Cardiac muscle cell (in vitro differentiated cells and primary cell): ENCODE results near the gene CRYBA4. TPM values are rescaled to one million over a fixed set of nuclear protein-coding genes. Genes with fewer than 3 reads are reported as not detected.
A peak's percentile ranks its signal among the peaks of the same experiment; 100 is the strongest.

Source experiments
- DNase-seq, 2 donors: peaks; one replicate each; pipeline versions ENCODE4 v3.0.0 to v3.0.0-alpha.2; 2010 to 2017; ENCODE audit warnings: low read depth in 1 of 2, low spot score in 1 of 2
- H3K27ac ChIP-seq: fragments of 200-600 bp; sonication (generic); 2 replicates; pipeline ENCODE4 v1.5.1; 2016
- H3K27me3 ChIP-seq: fragments of 200-600 bp; sonication (generic); 2 replicates; pipeline ENCODE4 v1.6.0; 2016; ENCODE audit warnings: control low read depth
- H3K36me3 ChIP-seq: fragments of 200-600 bp; sonication (generic); 2 replicates; pipeline ENCODE4 v1.5.1; 2016; ENCODE audit warnings: control low read depth
- H3K4me1 ChIP-seq: fragments of 200-600 bp; sonication (generic); 2 replicates; pipeline ENCODE4 v1.8.1; 2017; ENCODE audit warnings: low read depth, mild to moderate bottlenecking, mixed run types
- H3K4me3 ChIP-seq: fragments of 200-600 bp; sonication (generic); 2 replicates; pipeline ENCODE4 v1.5.1; 2016; ENCODE audit warnings: mild to moderate bottlenecking
- H3K9me3 ChIP-seq: fragments of 200-600 bp; sonication (generic); 2 replicates; pipeline ENCODE4 v1.5.1; 2017; ENCODE audit warnings: low read depth, mild to moderate bottlenecking, control low read depth
- CTCF ChIP-seq: IDR thresholded peaks from 2 replicates; pipeline ENCODE4 v1.5.1; 2012; ENCODE audit warnings: low read depth, mild to moderate bottlenecking, low read length
- polyA plus RNA-seq: library from polyadenylated mRNA; unstranded; fragments of >200 nt; fragmentation: Nextera tagmentation; extraction: Ambion mirVana; gene quantifications from 2 replicates; pipeline ENCODE4 v1.2.1, GENCODE V29; 2016
- total RNA-seq: library from RNA; depleted of rRNA; stranded (reverse); fragments of >200 nt; gene quantifications from 2 replicates; pipeline ENCODE4 v1.2.3, GENCODE V29; 2016

CRYBA4 gene
- total and polyA plus RNA-seq, 2 experiments from 2014 or later, result 0.34 TPM; not detected in 1

- no peaks in the 10 kb centered on the region for H3K36me3 ChIP-seq
- peak overlapping the region; percentile 45 for H3K27ac ChIP-seq
- no peaks in the 10 kb centered on the region for H3K9me3 ChIP-seq
- DNase-seq, result peak; percentile 39 to 82
- no peaks in the 10 kb centered on the region for H3K27me3 ChIP-seq
- H3K4me1 ChIP-seq, result peaks cover 4% of the 10 kb centered on the region
- no peak overlapping the region for H3K4me3 ChIP-seq
- TF ChIP-seq CTCF, result peak; percentile 20
Measured at GRCh38 chr22:26585104-26585790, 36.5 kb upstream of the CRYBA4 start.

DNA sequence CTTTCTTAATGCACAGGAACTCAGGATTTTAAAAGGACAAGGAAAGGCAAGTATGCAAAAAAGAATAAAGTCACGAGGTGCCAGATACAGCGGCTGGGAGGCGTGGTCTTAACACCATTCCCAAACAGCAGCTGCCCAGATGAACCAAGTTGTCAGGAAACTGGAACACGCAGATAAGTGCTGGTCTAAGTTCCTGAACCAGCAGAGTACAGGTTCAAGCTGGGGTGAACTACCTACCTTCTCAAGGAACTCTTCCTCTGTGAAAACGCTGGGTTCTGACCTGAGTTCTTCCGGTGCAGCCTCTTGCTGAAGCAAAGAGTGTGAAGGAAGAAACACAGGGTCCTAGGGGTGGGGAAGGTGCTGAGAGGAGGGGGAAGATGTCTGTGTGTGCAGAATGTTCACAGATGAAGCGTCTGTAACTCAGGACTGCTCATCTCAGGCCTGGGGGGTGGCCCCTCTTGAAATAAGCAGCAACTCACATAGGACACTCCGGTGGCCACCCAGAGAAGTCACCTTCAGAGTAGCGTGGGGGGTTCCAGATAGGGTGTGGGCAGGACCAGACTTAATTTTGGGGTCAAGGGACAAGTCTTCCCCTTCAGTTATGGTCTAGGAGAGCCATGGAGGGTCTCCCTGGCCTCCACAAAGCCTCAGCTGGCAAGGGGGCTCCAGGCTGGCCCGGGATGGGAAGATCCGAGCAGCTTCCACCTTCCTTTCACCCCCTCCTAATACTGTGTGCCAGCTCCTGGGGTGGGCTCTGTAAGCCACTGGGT is 35.0 kb upstream of the CRYBA4 start:
- Histone ChIP-seq H3K4me1 (no peaks in the 10 kb centered on the region), H3K27me3 (no peaks in the 10 kb centered on the region), H3K36me3 (no peaks in the 10 kb centered on the region), H3K27ac (no peak overlapping the region), H3K4me3 (no peak overlapping the region), H3K9me3 (no peaks in the 10 kb centered on the region)
- peak in 1 of 2 donors; percentile 30 for DNase-seq
- TF ChIP-seq CTCF, result no peak

- Histone ChIP-seq H3K4me1 (no peaks in the 10 kb centered on the region), H3K27me3 (no peaks in the 10 kb centered on the region), H3K27ac (no peak overlapping the region), H3K9me3 (no peaks in the 10 kb centered on the region), H3K4me3 (no peak overlapping the region), H3K36me3 (no peaks in the 10 kb centered on the region)
- TF ChIP-seq CTCF, result no peak
- DNase-seq, result no peak
Measured at GRCh38 chr22:26587991-26588613, 33.7 kb upstream of the CRYBA4 start.

- Histone ChIP-seq H3K4me1 (no peaks in the 10 kb centered on the region), H3K27me3 (no peaks in the 10 kb centered on the region), H3K4me3 (peak overlapping the region; percentile 77), H3K9me3 (no peaks in the 10 kb centered on the region), H3K27ac (no peak overlapping the region), H3K36me3 (no peaks in the 10 kb centered on the region)
- TF ChIP-seq CTCF, result no peak
- no peak for DNase-seq
Measured at GRCh38 chr22:26588729-26589366, 32.9 kb upstream of the CRYBA4 start.

DNA sequence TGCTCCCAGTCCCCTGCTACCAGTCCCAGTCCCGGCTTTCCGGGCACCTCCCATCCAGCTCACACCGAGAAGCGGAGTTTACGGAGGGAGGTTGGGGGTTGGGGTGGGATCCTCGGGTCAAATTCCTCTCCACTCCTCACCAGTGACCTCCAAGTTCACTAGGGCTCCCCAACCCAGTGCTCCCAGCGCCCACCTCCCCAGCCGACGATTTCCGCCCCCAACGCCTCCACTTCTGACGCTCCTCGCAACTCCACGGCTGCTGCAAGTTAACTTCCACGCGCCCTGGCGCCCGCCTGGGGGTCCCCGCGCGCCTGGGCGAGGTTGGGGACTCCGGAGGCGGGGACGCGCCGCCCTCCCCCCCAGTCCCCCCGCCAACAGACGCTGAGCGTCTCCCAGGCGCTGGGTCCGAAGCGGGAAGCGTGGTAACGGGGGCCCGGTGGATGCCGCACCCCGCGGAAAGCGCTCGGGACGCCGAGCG is 32.4 kb upstream of the CRYBA4 start:
- Histone ChIP-seq H3K27ac (no peak overlapping the region), H3K36me3 (no peaks in the 10 kb centered on the region), H3K4me1 (no peaks in the 10 kb centered on the region), H3K27me3 (no peaks in the 10 kb centered on the region), H3K4me3 (peak overlapping the region; percentile 77), H3K9me3 (no peaks in the 10 kb centered on the region)
- TF ChIP-seq CTCF, result no peak
- peak; percentile 24 to 51 for DNase-seq
